Mesenteric fat pad (tissue), 1 donor: ENCODE measurements around the gene PUDP. TPM values are rescaled to one million over a fixed set of nuclear protein-coding genes. Genes with fewer than 3 reads are reported as not detected.
"Not testable (repeated sequence)": the region's sequence is repeated elsewhere in the genome, so short reads cannot be mapped to it uniquely, and the experiment has no call there.

Source experiments
- DNase-seq: peaks from one replicate; pipeline ENCODE4 v3.0.0-alpha.2; 2020; ENCODE audit warnings: low spot score
- long read RNA-seq: library from polyadenylated mRNA; unstranded; transcript quantifications from one replicate; pipeline ENCODE4 v2.0.0, GENCODE V29; 2020
- total RNA-seq: library from RNA; stranded (reverse); fragmentation: NEBNext Ultra II Directional; extraction: Animal tissue kit (Norgen Biotek cat#: 25700); gene quantifications from one replicate; pipeline ENCODE4 v1.2.1, GENCODE V29; 2021
- donor health status: DM: yes; HTN: yes; CAD: no.

The PUDP gene
- 15.5 TPM for total RNA-seq
- long read RNA-seq, transcript PUDP-201 (4 exons, 2,140 nt): major isoform, 44 of 53 reads
- long read RNA-seq, partial matches to known transcripts: 3 of 53 reads
- long read RNA-seq, other reads (novel, unspliced or antisense): 6 of 53 reads

DNA sequence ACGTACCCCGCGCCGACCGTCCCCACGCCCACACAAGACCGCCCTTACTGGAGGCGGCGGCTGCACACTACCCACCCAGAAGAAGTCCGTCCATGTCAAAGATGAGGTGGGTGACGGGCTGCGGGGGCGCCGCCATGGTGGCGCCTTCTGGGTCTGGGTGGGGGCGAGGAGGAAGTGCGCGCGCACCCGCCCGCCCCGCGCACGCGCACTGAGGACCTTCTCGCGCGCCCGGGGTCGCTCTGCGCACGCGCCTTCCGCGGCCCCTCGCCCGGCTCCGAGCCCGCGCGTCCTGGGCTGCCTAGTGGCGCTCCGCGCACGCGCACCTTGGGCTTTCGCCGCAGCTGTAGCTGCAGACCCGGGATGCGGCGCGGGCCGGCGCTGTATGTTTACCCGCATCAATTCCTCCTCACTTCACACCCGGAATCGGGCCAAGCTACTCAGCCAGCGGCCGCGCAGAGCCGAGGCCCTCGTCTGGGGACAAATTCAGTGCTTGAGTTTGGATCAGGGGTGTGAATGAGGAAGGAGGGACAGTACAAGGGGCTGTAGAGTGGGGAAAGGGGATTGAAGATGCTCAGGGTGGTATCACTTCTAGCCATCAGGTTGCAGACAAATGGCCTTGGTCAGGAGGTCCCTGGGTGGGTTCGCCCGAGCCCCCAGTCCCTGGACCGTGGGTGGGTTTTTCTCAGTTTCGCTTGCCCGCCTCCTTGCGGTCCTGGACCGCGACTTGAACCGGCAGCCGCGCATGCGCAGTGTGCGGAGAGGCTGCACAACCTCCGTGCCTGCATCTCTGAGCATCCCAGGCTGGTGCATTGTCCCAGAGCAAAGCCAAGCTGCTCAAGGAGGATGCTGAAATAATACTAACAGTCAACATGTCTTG is at the start of gene PUDP:
Gene PUDP, minus strand, starts transcription at position 176 of the 877 bp plus-strand sequence. Its CDS starts 40 bp downstream, at position 136.
- peak; percentile 95 for DNase-seq

DNA sequence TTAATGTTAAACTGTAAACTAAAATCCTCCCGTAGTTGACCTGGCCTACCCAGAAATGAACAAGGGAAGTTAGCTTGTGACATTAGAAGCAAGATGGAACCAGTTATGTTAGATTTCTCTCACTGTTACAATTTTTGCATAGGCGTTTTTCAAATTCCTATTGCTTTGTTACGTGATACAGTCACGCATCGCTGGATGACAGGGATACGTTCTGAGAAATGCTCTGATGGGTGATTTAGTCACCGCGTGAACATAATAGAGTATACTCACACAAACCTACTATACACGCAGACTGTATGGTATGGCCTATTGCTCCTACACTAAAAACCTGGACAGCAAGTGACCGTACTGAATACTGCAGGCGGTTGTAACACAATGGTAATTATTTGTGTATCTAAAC is 46.7 kb upstream of the PUDP start:
- DNase-seq: no peak

DNA sequence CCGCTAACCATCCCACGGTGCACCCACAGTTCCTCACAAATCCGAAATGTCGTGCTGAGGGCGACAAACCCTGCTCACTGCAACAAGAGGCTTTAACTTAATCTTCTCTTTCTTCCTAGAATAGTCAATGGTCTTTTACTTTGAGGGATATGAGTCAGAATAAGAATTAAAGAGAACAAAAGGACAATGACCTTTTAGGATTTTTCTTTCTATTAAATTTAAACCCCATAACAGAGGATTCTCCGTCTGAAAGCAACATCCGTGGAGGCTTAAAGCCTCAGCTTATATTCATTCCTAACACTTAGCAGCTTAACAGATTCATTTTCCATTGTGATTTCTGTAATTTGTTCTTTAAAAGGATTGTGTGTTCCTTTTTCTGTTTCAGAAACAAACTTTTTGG is 44.9 kb upstream of the PUDP start:
- no peak for DNase-seq

DNA sequence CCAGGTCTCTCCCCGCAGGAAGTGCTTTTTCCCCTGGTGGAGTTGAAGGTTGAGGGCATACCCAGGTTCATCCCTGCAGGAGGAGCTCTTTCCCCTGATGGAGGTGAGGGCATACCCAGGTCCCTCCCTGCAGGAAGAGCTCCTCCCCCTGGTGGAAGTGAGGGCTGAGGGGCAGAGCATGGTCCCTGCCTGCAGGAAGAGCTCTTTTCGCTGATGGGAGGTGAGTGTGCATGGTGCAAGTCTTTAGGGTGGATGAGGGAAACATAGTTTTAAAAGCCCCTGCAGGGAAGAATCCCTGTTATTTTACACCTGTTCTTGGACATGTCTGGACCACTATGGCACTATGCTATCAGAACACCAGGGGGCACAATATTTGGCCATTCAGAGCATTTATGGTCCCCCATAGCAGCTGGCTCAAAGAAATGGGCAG is 43.7 kb upstream of the PUDP start:
- DNase-seq: no peak

DNA sequence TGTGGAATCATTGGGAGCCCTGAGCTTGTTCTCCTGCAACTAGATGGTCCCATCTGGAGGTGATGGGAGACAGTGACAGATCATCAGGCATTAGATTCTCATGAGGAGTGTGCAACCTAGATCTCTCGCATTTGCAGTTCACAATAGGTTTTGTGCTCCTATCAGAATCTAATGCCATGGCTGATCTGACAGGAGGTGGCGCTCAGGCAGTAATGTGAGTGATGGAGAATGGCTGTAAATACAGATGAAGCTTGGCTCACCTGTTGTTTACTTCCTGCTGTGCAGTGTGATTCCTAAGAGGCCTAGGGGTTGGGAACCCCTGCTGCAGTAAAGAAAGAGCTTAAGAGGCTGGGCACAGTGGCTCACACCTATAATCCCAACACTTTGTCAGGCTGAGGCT is 42.2 kb upstream of the PUDP start:
- no peak for DNase-seq

DNA sequence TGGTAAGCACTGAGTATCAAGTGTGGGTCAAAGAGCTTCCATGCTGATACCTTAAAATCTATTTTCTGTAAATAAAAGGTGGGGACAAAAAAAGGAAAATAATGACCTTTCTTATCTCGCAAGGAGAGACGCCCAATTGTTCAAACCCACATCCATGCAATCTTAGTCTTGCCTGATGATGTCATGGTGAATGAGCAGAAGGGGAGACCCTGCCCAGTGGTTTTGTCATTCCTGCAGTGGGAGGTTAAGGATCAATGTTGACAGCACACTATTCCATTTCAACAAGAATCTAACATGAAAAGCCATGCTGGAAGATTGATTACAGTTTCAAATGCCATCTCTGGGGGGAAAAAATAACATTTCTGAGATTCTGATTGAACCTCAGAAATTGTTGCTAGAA is 40.7 kb upstream of the PUDP start:
- DNase-seq: no peak

DNA sequence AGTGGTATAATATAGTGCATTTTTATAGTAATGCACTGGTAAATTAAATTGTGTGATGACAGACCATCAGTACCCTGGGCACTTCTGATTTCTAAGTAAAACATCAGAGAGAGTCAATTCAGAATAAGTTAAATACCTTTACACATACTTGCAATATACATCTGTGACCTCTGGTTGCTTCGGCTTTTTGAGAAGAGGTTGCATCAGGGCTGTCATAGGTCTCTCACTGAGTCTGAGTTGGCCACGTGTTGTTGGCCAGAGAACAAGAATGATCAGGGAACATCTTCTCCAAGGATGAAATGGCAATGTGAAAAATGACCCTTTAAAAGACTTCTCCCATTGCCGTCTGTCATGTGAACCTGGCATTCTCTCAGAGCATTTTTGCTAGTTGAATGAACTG is 36.9 kb upstream of the PUDP start:
- no peak for DNase-seq

DNA sequence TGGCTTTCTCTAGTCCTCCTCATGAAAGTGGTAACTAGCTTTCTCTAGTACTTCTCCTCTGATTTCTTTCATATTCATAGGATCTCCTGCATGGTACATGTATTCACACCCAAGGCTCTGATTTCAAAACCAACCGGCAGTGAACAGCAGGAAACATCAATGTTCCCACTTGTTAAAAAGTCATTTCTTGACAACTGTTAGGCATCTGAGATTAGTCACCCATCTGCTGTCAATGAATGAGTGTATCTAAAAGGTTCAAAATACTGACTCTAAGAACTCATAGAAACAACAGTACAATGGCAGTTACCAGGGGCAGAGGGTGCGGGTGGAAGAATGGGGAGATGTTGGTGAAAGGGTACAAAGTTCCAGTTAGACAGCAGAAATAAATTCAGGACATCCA is 31.5 kb upstream of the PUDP start:
- DNase-seq: no peak

DNA sequence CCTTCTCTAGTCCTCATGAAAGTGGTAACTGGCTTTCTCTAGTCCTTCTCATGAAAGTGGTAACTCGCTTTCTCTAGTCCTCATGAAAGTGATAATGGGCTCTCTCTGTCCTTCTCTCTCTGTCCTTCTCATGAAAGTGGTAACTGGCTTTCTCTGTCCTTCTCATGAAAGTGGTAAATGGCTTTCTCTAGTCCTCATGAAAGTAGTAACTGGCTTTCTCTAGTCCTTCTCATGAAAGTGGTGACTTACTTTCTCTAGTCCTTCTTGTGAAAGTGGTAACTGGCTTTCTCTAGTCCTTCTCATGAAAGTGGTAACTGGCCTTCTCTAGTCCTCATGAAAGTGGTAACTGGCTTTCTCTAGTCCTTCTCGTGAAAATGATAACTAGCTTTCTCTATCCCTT is 30.9 kb upstream of the PUDP start:
- DNase-seq: not testable (repeated sequence)

DNA sequence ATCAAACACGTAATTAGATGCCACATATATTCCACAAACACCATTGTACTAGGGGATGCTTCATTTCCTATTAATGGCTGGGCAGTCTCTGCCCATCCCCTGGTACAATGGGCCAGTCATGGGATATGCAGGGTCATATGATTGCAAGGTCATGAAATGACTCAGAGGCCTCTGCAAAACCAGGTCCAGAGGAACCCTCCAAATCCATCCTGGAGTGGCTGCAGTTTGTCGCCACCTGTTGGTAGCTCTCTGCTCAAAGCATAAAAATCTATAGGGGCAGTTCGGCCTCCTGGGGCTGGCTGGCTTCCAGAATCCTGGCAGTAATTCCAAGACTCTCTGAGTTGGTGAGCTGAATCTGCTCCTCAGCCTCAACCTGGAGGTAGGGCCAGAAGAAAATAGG is 22.9 kb upstream of the PUDP start:
- DNase-seq: no peak

DNA sequence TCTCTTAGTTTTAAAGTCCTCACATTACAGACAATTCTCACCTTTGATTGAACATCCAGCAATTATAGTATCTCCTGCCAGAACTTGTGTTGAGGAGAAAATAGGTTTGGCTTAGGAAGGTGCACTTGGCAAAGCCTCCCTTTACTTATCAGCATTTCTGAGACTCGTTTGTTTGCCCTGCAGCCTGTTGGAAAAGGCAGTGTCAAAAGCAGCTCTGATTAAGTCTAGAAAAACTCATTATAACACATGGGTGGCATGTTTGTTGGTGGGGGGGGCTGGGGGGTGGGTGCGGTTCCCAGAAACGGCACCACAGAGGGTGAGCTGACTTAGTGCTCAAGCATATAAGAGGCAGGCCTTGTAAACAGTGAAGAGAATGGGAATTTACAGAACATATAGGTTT is 21.7 kb upstream of the PUDP start:
- DNase-seq: no peak

DNA sequence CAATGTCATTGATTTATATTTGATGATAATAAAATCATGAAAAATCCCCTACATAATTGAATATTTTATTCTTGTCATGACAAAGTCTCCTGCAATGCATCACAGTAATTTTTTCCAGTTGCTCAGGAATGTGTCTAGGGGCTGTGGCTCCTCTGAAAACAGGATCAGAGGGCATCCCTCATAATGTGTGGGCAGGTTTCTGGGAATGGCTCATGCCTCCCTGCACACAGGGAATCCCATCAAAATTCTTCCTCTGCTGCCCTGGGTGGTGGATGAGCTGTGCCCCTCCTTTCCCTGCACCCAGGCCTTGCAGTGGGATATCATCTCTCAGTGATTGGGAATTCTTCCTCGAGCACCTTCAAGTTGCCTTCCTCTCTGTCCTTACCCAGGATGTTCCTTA is 20.4 kb upstream of the PUDP start:
- no peak for DNase-seq

DNA sequence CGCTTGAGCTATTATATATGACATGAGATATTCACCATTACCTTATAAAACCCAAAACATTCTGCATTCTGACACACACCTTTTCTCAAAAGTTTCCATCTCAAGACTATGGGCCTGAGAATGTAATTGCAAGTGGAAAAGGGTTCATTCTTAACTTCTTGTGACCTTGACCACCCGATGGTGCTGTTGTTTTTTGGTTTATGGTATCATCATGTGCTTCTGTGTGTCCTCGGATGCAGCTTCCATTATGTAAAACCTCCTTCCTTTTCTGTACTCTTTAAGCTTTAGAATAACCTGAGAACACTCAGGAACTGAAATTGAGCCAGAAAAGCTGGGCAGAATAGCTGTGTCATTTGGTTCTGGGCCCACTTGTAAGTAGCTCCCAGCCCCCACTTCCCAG is 16.2 kb upstream of the PUDP start:
- no peak for DNase-seq

DNA sequence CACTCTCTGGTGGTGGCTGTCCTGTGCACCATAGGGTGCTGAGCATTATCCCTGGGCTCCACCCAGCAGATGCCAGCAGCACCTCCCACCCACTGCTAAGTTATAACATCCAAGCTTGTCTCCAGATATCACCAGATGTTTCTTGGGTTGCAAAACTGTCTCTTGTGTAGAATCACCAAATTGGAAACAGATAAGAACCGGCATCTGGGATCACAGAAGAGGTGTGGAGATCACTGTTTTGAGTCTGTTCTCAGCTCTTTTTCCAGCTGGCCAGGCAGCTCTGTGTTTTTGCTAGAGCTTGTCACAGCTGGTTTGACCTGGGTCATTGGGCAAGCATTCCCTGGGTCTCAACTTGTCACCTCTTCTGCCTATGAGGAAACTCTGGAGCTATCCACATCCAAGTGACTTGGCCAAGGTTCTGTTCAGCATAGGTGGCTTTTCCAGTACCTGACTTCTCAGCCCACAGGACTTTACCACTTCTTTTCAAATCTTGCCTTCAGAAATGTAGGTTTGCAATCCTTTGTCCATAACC is 15.3 kb upstream of the PUDP start:
- DNase-seq: no peak

DNA sequence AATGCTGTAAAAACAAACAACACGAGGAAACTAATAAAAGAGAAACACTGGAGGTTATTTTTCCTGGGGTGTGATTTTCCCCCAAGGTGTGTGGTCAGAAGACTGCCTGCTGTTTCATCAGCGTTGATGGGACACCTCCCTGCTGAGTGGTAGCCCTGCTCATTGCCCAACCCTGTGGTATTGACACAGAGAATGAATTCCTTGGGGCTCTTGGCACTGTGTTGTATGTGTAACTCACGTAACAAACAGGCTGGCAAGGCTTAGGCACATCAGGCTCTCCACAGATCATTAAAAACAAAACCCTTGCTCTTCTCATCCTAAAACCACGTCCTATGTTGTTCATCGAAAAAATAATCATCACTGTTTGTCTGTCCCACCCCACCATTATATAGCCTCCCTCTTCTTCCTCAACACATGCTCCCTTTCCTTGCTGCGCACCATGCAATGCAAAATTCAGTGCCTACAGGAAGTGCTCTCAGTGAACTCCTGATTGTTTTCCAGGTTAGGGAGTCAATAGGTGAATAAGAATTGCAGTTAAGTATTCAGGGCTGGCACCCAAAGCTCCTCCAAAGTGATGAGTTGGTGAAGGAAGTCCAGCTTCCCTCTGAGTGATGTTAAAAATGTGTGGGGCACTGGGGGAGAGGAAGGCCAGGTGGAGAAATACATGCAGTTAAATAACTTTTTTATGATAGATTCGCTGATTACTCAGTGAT is 11.4 kb upstream of the PUDP start:
- DNase-seq: no peak

DNA sequence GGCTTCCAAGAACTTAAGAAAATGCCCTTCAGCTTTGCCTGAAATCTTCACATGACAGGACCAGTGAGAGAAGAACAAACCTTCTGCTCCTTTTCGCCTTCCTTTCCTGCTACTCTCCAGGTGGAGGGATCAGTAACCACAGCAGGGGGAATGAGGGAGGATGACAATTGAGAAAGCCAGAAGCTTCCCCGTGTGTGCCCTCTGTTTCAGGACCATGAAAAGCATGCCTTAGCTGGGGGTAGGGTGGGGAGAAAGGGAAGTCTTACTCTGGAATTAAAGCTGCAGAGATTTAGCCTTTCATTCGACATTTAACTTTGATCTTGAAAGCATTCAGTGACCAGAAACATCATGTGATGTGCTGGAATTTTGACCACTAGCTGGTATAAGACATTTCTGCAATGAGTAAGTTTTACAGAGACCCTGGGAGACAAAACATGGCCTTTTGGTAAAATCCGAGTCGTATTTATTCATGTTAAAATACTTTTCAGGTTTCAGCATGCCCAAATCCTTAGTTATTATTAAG is 10.6 kb upstream of the PUDP start:
- no peak for DNase-seq

DNA sequence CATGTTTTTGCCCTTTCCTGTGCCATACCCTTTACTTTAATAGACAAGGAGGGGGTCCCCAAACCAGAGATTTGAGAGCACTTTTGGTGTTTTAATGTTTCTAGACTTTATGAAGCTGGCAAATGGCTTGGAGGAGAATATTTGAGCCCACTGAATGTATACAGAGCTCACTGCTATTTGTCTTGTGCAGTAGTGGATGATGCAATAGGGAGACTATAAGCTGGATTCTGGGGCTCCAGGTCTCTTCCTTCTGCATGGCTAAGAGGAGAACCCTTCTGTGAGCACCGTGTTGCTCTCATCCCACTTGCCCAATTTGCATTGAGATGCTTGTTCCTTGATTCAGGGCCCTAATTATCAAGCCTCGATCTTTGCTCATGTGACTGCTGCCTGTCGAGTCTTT is 8.9 kb upstream of the PUDP start:
- DNase-seq: no peak

DNA sequence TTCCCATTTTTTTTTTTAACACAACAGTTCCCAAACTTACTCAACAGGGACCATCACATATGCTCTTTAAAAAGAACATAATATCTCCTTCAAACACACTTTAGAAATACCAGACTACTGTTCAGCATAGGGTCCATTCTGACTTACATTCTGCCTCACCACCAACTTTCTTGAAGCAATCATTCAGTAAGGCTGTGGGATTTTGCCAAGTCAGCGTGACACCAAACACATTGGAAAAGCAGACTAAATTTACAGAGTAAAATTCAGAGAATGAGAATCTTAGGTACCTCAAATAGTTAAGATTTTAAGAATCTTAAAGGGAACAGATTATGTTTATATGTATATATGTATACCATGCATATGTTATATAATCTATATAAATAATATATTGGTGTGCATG is 7.2 kb upstream of the PUDP start:
- no peak for DNase-seq

DNA sequence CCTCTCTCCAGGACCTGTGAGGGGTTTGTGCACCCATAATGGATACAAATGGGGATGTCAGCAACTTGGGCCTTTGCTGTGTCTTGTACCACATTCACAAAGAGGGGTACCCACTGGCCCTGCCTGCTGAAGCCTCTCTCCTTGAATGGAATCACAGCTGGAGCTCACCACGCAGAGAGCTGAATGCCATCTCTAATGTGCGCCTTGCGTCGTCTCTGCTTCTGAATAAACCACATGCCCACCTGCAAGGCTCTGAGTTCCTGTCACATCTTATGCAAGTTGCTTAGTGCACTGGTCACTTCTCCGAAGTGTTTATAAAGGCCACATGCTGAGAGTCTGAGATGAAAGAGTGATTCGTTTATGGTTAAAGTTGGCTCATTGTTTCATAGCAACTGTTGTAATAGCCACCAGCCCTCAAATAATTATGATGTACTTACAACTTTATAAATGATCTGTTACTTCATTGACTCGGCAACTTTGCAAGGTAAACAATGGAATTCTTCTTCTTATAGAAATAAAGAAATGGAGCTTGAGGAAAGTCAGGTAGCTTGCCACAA is 6.2 kb upstream of the PUDP start:
- DNase-seq: no peak

DNA sequence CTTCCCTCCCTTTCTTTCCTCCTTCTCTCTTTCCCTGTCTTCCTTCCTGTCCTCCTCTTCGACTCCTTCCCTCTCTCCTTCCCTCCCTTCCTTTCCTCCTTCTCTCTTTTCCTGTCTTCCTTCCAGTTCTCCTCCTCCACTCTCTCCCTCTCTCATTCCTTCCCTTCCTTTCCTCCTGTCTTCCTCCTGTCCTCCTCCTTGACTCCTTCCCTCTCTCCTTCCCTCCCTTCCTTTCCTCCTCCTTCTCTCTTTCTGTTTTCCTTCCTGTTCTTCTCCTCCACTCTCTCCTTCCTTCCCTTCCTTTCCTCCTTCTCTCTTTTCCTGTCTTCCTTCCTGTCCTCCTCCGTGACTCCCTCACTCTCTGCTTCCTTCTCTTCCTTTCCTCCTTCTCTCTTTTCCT is 5.3 kb upstream of the PUDP start:
- DNase-seq: no peak

DNA sequence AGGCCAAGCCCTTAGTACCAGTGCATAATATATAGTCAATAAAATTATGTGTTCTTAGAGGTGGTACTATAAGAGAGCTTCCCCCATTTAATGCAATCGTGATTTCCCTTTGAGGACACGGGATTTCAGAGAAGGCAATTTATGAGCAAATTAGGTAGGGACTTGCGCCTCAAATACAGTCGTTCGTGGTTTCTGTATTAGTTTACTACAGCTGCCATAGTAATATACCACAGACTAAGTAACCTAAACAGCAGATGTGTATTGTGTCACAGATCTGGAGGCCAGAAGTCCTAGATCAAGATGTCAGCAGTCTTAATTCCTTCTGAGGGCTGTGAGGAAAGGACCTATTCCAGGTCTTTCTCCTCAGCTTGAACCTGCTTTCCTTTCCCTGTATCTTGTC is 1.5 kb upstream of the PUDP start:
- no peak for DNase-seq
